Esophagus muscularis mucosa (tissue), 4 donors: ENCODE data around the gene CCDC169. TPM values are rescaled to one million over a fixed set of nuclear protein-coding genes. Genes with fewer than 3 reads are reported as not detected.
A peak's percentile ranks its signal among the peaks of the same experiment; 100 is the strongest.
"Not testable (repeated sequence)": the region's sequence is repeated elsewhere in the genome, so short reads cannot be mapped to it uniquely, and the experiment has no call there.

Experiments used
- DNase-seq: peaks from one replicate; pipeline ENCODE4 v3.0.0-alpha.2; 2017; ENCODE audit errors: extremely low spot score
- H3K27ac ChIP-seq, 4 donors: fragments of 200-600 bp; sonication (generic); replicated peaks in 1 of 4; 1 replicate in 3 of 4; 2 replicates in 1 of 4; pipeline ENCODE4 v1.5.1; 2016 to 2019; ENCODE audit warnings: mild to moderate bottlenecking in 1 of 4
- H3K27me3 ChIP-seq, 4 donors: fragments of 200-600 bp; sonication (generic); one replicate each; pipeline versions ENCODE4 v1.5.1 to v1.6.0; 2016 to 2019
- H3K36me3 ChIP-seq, 4 donors: fragments of 200-600 bp; sonication (generic); one replicate each; pipeline ENCODE4 v1.5.1; 2016 to 2019
- H3K4me1 ChIP-seq, 4 donors: fragments of 200-600 bp; sonication (generic); one replicate each; pipeline ENCODE4 v1.5.1; 2016 to 2019
- H3K4me3 ChIP-seq, 4 donors: fragments of 200-600 bp; sonication (generic); 1 replicate in 2 of 4; 2 replicates in 2 of 4; pipeline ENCODE4 v1.5.1; 2016 to 2019; ENCODE audit warnings: mild to moderate bottlenecking in 4 of 4, moderate library complexity in 1 of 4
- H3K9me3 ChIP-seq, 4 donors: fragments of 200-600 bp; sonication (generic); 1 replicate in 3 of 4; 2 replicates in 1 of 4; pipeline ENCODE4 v1.5.1; 2016 to 2019
- EP300 ChIP-seq: sonication (generic); formaldehyde crosslinking; IDR thresholded peaks from one replicate; pipeline ENCODE4 v1.6.1; 2017; ENCODE audit warnings: antibody characterized with exemption
- POLR2A ChIP-seq: fragments of 450-650 bp; IDR thresholded peaks from one replicate; pipeline ENCODE4 v1.6.1; 2017; ENCODE audit warnings: antibody characterized with exemption, moderate library complexity, mild to moderate bottlenecking, low read depth
- POLR2AphosphoS5 ChIP-seq, 2 donors: sonication (generic); formaldehyde crosslinking; IDR thresholded peaks; one replicate each; pipeline ENCODE4 v1.6.1; 2017; ENCODE audit warnings: antibody characterized with exemption in 2 of 2
- WGBS: methylation state at CpG from one replicate; pipeline ENCODE4 v1.1.5; 2018; 5-methylcytosine and 5-hydroxymethylcytosine counted together
- intact Hi-C: fragments of 100-400 bp; cut with DNase I; formaldehyde crosslinking; loops from one replicate; pipeline ENCODE4 v1.15.1; 2023
- total RNA-seq, 4 donors: library from RNA; depleted of rRNA; stranded (reverse); fragments of >200 nt; gene quantifications; one replicate each; pipeline versions ENCODE4 v1.1.0 to v1.2.1, GENCODE V29; 2016
- TF ChIP-seq, protein P1 (sequence below), 3 experiments: fragments of 200-600 bp in 2 of 3; fragments of 450-650 bp in 1 of 3; sonication (generic) in 2 of 3; IDR thresholded peaks; one replicate each; pipeline ENCODE4 v1.5.1; 2017 to 2019; ENCODE audit warnings: antibody characterized with exemption in 3 of 3, mild to moderate bottlenecking in 2 of 3, moderate library complexity in 1 of 3

The CCDC169 gene
- total RNA-seq, 4 donors from 2014 or later = 0.42 to 1.6 (median 0.84) TPM

GRCh38 chr13:36313047-36313969, 15.7 kb upstream of the CCDC169 start:
- H3K9me3 ChIP-seq = no peaks in the 10 kb centered on the region
- H3K27ac ChIP-seq = no peak overlapping the region
- 75% methylated on average over 3 of the region's 3 CpGs for WGBS
- TF ChIP-seq POLR2AphosphoS5 (IDR thresholded peaks at IDR 0.05) = no peak
- no peak for TF ChIP-seq EP300
- TF ChIP-seq, protein P1, sequence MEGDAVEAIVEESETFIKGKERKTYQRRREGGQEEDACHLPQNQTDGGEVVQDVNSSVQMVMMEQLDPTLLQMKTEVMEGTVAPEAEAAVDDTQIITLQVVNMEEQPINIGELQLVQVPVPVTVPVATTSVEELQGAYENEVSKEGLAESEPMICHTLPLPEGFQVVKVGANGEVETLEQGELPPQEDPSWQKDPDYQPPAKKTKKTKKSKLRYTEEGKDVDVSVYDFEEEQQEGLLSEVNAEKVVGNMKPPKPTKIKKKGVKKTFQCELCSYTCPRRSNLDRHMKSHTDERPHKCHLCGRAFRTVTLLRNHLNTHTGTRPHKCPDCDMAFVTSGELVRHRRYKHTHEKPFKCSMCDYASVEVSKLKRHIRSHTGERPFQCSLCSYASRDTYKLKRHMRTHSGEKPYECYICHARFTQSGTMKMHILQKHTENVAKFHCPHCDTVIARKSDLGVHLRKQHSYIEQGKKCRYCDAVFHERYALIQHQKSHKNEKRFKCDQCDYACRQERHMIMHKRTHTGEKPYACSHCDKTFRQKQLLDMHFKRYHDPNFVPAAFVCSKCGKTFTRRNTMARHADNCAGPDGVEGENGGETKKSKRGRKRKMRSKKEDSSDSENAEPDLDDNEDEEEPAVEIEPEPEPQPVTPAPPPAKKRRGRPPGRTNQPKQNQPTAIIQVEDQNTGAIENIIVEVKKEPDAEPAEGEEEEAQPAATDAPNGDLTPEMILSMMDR (IDR thresholded peaks at IDR 0.05) = no peak
- no peak for TF ChIP-seq POLR2A
- H3K4me1 ChIP-seq = peaks cover 0 to 5% (median 0%) of the 10 kb centered on the region in 4 donors
- no peak for DNase-seq
- intact Hi-C loops = no loop called here
- no peaks in the 10 kb centered on the region for H3K27me3 ChIP-seq
- H3K36me3 ChIP-seq = peaks cover 31 to 67% (median 42%) of the 10 kb centered on the region in 4 donors
- H3K4me3 ChIP-seq = no peak overlapping the region

GRCh38 chr13:36310417-36311108, 12.9 kb upstream of the CCDC169 start:
- H3K4me3 ChIP-seq = no peak overlapping the region
- intact Hi-C loops = no loop called here
- peaks cover 31 to 74% (median 48%) of the 10 kb centered on the region in 4 donors for H3K36me3 ChIP-seq
- no peaks in the 10 kb centered on the region for H3K27me3 ChIP-seq
- no peak overlapping the region for H3K27ac ChIP-seq
- no peaks in the 10 kb centered on the region for H3K4me1 ChIP-seq
- no peaks in the 10 kb centered on the region for H3K9me3 ChIP-seq
- no peak for TF ChIP-seq EP300
- no peak for TF ChIP-seq POLR2AphosphoS5 (IDR thresholded peaks at IDR 0.05)
- no peak for TF ChIP-seq POLR2A
- DNase-seq = no peak
- WGBS = 97% methylated on average over 7 of the region's 7 CpGs

- no peak overlapping the region for H3K27ac ChIP-seq
- 63% methylated on average over 3 of the region's 3 CpGs for WGBS
- H3K4me3 ChIP-seq = no peak overlapping the region
- DNase-seq = no peak
- H3K27me3 ChIP-seq = no peaks in the 10 kb centered on the region
- peaks cover 7 to 40% (median 20%) of the 10 kb centered on the region in 4 donors for H3K36me3 ChIP-seq
- peaks cover 5 to 11% (median 7%) of the 10 kb centered on the region in 4 donors for H3K4me1 ChIP-seq
- H3K9me3 ChIP-seq = no peaks in the 10 kb centered on the region
- no peak for TF ChIP-seq EP300
- TF ChIP-seq POLR2A = no peak
- TF ChIP-seq, protein P1 (IDR thresholded peaks at IDR 0.05) = no peak
- no peak for TF ChIP-seq POLR2AphosphoS5 (IDR thresholded peaks at IDR 0.05)
- intact Hi-C loops = no loop called here
Measured at GRCh38 chr13:36302289-36302688, 4.7 kb upstream of the CCDC169 start.

DNA sequence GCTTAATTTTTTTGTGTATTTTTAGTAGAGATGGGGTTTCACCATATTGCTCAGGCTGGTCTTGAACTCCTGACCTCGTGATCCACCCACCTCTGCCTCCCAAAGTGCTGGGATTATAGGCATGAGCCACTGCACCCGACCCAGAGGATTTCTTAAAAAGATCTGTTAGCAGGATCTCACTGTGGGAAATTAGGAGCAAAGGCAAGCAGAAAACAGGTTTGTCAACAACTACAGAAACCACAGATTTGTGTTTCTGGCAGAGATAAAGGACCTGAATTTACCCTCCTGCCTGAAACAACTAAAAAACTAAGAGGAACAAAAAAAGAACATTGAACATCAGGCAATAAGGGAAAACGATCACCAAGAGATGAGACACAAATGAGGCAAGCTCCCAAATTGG, 1.9 kb upstream of the CCDC169 start:
- Histone ChIP-seq H3K4me1 (peaks cover 5 to 20% (median 10%) of the 10 kb centered on the region in 4 donors), H3K36me3 (peaks cover 7 to 23% (median 12%) of the 10 kb centered on the region in 4 donors)
- not testable (repeated sequence) for H3K4me3 ChIP-seq, DNase-seq, H3K9me3 ChIP-seq, H3K27me3 ChIP-seq, H3K27ac ChIP-seq
- intact Hi-C loops = loop anchor here (5.0 kb wide), 1 partner anchor 48 kb away; the partner anchor contains the start of gene SPART
- 67% methylated on average over 3 of the region's 3 CpGs for WGBS

- Histone ChIP-seq H3K9me3 (no peaks in the 10 kb centered on the region), H3K4me3 (peak overlapping the region in 3 of 4 donors; percentile 63 to 76 (median 75)), H3K4me1 (peaks cover 5 to 20% (median 10%) of the 10 kb centered on the region in 4 donors), H3K27ac (peak overlapping the region in 3 of 4 donors; percentile 73 to 83 (median 77)), H3K27me3 (no peaks in the 10 kb centered on the region), H3K36me3 (peaks cover 0 to 15% (median 8%) of the 10 kb centered on the region in 4 donors)
- DNase-seq = no peak
- WGBS = 38% methylated on average over 4 of the region's 4 CpGs
- intact Hi-C loops = loop anchor here (5.0 kb wide), 1 partner anchor 49 kb away; the partner anchor contains the start of gene SPART
- TF ChIP-seq EP300 = no peak
- TF ChIP-seq, protein P1 (IDR thresholded peaks at IDR 0.05) = no peak
- no peak for TF ChIP-seq POLR2A
- no peak for TF ChIP-seq POLR2AphosphoS5 (IDR thresholded peaks at IDR 0.05)
Measured at GRCh38 chr13:36298535-36299068, 988 bp upstream of the CCDC169 start.
